LNCaP clone FGC (cell line): ENCODE data around the gene NUDC.
A peak's percentile ranks its signal among the peaks of the same experiment; 100 is the strongest.

Experiments used
- DNase-seq: peaks from one replicate; pipeline ENCODE4 v3.0.0-alpha.2; 2011; ENCODE audit warnings: low read depth
- H3K4me3 ChIP-seq: 2 replicates; pipeline ENCODE4 v1.5.1; 2011; ENCODE audit warnings: mild to moderate bottlenecking, low read depth, low read length, control low read depth
- TF ChIP-seq, protein P1 (sequence below): IDR thresholded peaks from 2 replicates; pipeline ENCODE4 v1.5.1; 2012; ENCODE audit warnings: mild to moderate bottlenecking; ENCODE audit not compliant: control insufficient read depth, insufficient read depth; ENCODE audit errors: extremely low read depth

NUDC gene

DNA sequence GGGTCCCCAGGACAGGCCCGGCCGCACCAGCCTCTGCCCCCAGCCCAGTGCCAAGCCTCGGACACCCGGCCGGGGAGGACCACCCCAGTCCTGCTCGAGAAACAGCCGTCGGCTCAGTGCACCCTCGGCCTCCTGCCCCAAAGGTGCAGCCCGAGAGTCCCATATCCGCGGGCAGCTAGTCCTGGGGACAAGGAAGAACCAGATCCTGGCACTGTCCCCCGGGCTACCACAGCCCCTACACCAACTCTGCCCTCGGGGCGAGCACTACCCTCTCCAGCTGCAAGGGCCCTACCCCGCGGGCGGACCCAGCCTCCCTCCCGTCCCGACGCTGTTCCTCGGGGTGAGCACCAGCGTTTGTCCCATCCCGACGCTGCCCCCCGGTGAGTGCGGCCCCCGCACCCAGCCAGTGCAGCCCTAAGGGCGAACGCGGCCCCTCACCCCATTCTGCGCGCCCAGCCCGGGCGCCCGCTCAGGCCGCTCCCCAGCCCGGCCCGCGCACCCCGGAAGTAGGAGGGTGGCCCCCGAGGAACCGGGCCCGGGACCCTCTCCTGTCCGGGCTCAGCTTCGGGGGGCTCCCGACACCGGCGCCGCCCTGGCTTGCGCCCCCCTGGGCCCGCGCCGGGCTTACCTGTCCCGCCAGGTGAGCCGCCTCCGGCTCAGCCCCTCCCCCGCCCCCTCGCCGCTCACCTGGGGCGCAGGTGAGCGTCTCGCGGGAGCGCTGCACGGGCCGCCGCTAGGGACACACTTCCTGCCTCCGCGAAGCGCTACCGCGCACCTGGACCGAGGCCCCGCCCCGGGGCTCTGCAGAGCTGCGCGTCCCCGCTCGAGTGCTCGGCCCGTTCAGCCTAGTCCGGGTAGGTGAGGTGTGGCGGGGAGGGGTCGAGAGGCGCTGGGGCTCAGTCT lies 38.4 kb downstream of the NUDC start, which contains the start of gene KDF1:
TSS of gene KDF1 (minus strand) at position 747 of the 903 bp plus-strand sequence. CDS start 8,088 bp downstream, outside the sequence.
- TF ChIP-seq, protein P1, sequence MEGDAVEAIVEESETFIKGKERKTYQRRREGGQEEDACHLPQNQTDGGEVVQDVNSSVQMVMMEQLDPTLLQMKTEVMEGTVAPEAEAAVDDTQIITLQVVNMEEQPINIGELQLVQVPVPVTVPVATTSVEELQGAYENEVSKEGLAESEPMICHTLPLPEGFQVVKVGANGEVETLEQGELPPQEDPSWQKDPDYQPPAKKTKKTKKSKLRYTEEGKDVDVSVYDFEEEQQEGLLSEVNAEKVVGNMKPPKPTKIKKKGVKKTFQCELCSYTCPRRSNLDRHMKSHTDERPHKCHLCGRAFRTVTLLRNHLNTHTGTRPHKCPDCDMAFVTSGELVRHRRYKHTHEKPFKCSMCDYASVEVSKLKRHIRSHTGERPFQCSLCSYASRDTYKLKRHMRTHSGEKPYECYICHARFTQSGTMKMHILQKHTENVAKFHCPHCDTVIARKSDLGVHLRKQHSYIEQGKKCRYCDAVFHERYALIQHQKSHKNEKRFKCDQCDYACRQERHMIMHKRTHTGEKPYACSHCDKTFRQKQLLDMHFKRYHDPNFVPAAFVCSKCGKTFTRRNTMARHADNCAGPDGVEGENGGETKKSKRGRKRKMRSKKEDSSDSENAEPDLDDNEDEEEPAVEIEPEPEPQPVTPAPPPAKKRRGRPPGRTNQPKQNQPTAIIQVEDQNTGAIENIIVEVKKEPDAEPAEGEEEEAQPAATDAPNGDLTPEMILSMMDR: no peak
- DNase-seq: peak; percentile 72
- peak within 1 kb of the TSS; percentile 97 for H3K4me3 ChIP-seq

DNA sequence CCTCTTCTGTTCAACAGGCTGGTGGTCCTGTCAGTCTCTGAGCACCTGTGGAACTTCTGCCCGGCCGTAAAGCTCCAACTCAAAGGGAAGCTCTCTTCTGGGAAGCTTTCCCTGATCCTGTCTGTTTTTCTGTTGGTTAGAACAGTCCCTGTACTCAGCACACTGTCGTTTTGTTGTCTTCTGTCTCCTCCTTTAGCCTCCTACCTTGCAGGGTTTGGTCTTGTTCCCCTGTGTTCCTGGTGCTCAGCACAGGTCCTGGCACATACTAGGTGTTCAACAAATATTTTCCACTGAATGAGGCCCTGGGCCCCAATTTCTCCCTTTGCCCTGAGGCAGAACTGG lies 39.1 kb downstream of the NUDC start:
- no peak for DNase-seq
- TF ChIP-seq, protein P1: no peak
- peak overlapping the region; percentile 97 for H3K4me3 ChIP-seq

DNA sequence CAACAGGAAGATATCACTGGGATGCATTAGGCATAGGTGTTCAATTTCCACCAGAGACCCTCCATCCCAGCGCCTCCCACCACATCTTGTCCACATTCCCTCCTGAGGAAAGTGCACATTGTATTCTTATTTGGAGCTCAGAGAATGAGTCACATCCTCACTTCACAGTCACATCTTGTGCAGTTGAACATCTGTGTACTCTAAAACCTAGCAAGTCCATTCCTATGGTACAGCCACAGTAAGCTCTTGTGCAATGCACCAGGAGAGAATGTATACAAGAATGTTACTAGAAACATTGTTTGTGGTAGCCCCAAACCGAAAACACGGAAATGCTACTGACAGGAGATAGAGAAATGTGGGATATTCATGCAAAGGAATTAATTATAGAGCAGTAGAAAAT lies 40.3 kb downstream of the NUDC start:
- H3K4me3 ChIP-seq: no peak overlapping the region
- TF ChIP-seq, protein P1: no peak
- no peak for DNase-seq

- TF ChIP-seq, protein P1: no peak
- DNase-seq: no peak
- no peak overlapping the region for H3K4me3 ChIP-seq
Measured at GRCh38 chr1:26965213-26965612, 43.7 kb downstream of the NUDC start.

DNA sequence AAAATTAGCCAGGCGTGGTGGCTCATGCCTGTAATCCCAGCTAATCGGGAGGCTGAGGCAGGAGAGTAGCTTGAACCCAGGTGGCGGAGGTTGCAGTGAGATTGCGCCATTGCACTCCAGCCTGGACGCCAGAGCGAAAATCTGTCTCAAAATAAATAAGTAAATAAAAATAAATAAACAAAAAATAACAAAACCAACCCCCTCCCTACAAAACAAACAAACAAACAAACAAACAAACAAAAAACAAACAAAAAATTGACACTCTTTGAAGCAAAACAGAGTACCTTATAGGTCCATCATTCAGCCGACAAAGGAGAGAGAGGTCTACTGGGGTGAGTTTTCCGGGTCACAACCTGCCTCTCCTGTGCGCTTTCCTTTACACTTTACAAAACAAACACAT lies 44.1 kb downstream of the NUDC start:
- no peak overlapping the region for H3K4me3 ChIP-seq
- DNase-seq: no peak
- TF ChIP-seq, protein P1: no peak

GRCh38 chr1:26970810-26971209 lies 49.3 kb downstream of the NUDC start:
- DNase-seq: no peak
- TF ChIP-seq, protein P1: no peak
- H3K4me3 ChIP-seq: no peak overlapping the region
